ENCODE measurements around the gene PDIA4.
"Not testable (repeated sequence)": the region's sequence is repeated elsewhere in the genome, so short reads cannot be mapped to it uniquely, and the experiment has no call there.

The PDIA4 gene

GRCh38 chr7:149001427-149002068 is 26.8 kb downstream of the PDIA4 start:
- no peak for DNase-seq

GRCh38 chr7:149000961-149001360 is 27.3 kb downstream of the PDIA4 start:
- DNase-seq, result no peak

DNA sequence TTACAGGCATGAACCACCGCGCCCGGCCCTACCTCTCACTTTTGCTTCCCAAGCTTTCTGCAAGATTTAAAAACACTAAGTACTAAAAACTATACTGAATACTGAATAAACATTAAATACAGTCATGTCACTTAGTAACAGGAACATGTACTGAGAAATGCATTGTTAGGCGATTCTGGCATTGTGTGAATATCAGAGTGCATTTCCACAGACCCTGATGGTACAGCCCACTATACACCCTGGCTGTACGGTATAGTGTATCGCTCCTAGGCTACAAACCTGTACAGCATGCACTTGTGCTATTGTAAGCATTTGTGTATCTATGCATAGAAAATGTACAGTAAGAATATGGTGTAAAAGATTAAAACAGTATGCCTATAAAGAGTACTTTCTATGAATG is 29.1 kb downstream of the PDIA4 start:
- no peak for DNase-seq

DNA sequence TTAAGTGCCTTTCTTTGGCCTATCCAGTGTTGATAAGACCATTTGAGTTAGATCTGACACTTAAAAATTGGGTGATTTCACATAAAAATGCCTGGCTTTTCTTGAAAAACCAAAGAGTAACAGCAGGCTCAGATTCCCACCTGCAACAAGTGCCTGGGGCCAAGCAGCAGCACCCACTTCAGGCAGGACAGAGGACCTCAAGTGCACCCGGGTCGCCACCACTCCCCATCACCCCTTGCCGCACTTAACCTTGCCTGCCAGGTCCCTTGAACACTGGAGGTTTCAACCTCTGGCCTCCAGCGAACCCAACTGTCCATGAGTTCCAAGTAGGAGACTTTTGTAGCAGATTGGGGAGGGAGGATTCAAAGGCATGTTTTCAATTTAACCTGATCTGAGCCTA is 30.8 kb downstream of the PDIA4 start:
- no peak for DNase-seq

- DNase-seq, result no peak
Observed at GRCh38 chr7:148994576-148994975, 33.7 kb downstream of the PDIA4 start.

DNA sequence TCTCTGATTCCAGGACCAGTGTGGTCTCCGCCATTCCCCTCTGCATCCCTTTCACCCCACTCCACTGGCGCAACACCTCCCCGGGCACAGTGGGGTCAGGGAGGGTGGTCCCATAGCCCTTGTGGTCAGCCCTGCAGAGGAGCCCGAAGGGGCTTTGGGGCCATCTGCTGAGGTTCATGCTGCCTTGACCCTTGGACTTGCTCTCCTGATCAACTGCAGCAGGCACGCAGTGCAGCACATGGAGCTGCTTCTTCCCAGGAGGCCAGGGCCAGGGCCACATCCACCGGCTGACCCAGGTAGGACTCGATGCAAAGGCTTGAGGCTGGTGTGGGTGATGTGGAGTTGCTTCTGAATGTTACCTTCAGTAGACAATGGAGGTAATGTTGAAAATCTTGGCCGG is 35.1 kb downstream of the PDIA4 start:
- DNase-seq, result no peak

- no peak for DNase-seq
Observed at GRCh38 chr7:148991536-148991935, 36.8 kb downstream of the PDIA4 start.

- DNase-seq, result no peak
Observed at GRCh38 chr7:148987751-148988512, 40.4 kb downstream of the PDIA4 start.

GRCh38 chr7:148987010-148987750 is 41.1 kb downstream of the PDIA4 start:
- DNase-seq, result peak; percentile 99

GRCh38 chr7:148986742-148987009 is 41.6 kb downstream of the PDIA4 start:
- DNase-seq, result no peak

DNA sequence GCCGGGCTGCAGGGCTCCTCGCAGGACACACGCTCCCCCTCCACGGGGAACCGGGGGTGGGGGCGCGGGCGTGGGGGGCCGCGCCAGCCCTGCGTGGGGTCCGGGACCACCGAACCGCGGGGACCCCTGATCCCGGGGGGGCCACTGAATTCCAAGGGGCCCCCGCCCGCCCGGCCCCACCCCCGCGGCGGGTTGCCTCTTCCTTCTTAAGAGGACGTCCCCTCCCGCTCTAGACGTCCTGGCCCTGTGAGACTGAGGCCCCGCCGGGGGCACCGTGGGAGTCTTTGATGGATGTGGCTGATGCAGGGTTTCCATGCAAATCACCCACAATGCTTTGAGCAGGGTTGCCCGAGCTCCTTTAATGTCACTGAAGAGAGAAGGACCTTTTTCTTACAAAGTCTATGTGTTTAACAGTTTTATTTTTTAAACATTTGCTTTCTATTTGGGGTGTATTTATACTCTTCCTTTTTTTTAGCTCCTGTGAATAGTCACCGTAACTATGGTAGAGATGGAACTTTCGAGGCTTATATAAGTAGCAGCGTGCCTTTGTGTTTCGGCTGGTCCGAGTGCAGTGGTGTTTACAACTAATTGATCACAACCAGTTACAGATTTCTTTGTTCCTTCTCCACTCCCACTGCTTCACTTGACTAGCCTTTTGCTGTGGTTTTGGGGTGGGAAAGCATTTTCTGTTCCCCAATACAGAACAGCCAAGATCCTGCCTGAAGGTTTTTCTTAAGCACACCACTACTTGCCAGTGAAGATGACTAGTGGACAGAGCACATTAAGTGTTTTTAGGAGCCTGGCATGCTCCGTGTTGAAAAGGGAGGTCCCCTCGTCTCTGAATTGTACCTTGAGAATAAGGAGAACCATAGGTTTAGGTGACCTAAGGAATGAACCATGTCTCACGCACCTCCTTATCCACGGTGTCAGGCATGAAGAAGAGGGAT is 44.8 kb downstream of the PDIA4 start:
- DNase-seq, result peak; percentile 99

- peak; percentile 78 for DNase-seq
Observed at GRCh38 chr7:148982654-148983199, 45.6 kb downstream of the PDIA4 start.

DNA sequence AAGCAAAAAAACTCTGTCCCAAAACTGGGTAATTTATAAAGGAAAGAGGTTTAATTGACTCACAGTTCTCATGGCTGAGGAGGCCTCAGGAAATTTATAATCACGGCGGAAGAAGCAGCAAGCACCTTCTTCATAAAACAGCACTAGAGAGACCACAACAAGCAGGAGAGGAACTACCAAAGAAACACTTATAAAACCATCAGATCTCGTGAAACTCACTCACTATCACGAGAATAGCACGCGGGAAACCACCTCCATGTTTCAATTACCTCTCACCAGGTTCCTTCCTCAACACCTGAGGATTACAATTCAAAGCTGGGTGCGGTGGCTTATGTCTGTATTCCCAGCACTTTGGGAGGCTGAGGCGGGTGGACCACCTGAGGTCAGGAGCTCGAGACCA is 48.5 kb downstream of the PDIA4 start:
- no peak for DNase-seq

DNA sequence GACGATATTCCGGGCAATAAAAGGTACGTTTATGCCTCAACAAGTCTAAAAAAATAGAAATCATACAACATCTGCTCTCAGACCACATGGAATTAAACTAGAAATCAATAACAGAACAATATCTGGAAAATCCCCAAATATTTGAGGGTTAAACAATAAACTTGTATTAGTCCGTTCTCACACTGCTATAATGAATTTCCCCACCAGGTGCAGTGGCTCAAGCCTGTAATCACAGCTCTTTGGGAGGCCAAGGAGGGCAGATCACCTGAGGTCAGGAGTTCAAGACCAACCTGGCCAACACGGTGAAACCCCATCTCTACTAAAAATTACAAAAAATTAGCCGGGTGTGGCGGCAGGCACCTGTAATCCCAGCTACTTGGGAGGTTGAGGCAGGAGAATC is 49.2 kb downstream of the PDIA4 start:
- not testable (repeated sequence) for DNase-seq

DNA sequence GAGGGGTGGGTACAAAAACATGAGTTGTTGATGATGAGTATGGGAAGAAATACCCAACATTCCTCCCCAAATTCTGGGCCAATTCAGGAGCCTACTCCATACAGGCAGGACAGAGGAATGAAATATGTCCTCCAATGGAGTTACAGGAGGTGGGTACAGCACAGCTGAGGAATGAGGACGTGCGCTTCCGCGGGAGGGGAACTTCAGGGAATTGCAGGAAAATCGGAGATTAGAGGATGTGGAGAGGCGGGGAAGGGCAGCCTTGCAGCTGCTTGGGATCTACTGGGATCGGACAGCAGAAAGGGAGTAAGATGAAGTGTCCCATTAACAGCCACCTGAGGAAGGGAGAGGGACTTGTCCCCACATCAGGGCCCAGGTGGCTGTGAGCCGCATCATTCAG is 50.2 kb downstream of the PDIA4 start:
- no peak for DNase-seq

GRCh38 chr7:148975896-148976295 is 52.4 kb downstream of the PDIA4 start:
- no peak for DNase-seq

- no peak for DNase-seq
Observed at GRCh38 chr7:148973256-148973655, 55.0 kb downstream of the PDIA4 start.

DNA sequence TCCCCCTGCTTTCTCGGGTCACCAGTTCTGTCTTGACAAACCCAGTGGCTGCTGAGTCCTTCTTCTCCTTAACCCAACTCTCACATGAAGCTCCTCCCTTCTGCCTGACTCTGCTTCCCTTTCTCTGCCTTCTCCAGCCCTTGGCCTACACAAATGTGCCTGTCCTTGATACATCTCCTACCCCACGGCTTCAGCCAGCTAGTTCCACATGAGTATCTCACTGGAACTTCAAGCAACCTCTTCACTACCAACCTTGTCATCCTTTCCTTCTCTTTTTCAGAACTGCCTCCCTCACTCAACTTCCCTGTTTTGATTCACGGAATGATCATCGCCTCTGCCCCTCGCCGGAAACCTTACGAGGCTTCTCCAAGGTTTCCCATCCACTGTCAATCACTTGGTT is 55.9 kb downstream of the PDIA4 start:
- no peak for DNase-seq

DNA sequence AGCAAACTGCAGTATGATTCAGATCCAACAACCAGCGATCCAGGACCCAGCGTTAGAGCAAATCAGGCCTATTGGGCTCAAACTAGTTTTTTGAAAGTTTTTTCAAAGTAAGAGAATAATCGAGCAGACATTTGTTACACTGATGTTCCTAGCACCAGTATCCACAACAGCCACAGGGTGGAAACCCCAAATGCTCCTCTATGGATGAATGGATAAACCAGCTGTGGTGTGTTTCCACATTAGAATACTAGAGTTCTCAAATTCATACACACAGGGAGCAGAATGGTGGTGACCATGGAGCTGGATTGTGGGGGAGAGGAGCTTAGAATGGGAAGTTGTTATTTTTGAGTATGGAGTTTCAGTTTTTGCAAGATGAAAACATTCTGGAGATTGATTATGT is 60.7 kb downstream of the PDIA4 start:
- DNase-seq, result no peak

DNA sequence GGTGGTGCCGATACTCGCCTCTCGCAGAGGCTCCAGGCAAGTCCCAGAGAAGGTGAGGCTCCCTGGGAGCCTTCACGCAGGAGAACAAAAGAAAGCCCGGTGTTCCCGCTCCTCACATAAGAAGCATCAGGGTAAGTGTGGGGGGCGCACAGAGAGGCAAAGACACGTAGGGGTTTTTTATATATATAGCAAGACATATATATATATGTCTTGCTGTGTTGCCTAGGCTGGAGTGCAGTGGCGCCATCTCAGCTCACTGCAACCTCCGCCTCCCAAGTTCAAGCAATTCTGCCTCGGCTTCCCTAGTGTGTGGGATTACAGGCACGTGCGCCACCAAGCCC is 61.3 kb downstream of the PDIA4 start:
- DNase-seq, result no peak

GRCh38 chr7:148964483-148965267 is 63.6 kb downstream of the PDIA4 start:
- DNase-seq, result peak; percentile 84

All from DMS 273 treated with DMSO at 0.1 percent for 48 hours (cell line).